ENCODE data around the gene SLC26A4.
A peak's percentile ranks its signal among the peaks of the same experiment; 100 is the strongest.

The SLC26A4 gene

GRCh38 chr7:107659666-107660065 is 962 bp upstream of the SLC26A4 start:
- Histone ChIP-seq H3K9ac (ENCODE audit: low read depth, low read length) (no peak overlapping the region), H3K27ac (ENCODE audit: low read length) (peak overlapping the region; percentile 65), H3K4me3 (ENCODE audit: low read depth in 1 of 2, low read length in 2 of 2) (no peak overlapping the region), H3K36me3 (ENCODE audit: insufficient read depth, low read length) (no peaks in the 10 kb centered on the region), H3K27me3 (ENCODE audit: insufficient read depth, low read length, poor library complexity) (no peaks in the 10 kb centered on the region), H3K4me2 (ENCODE audit: insufficient read depth, low read length) (peak overlapping the region; percentile 45), H3K9me3 (ENCODE audit: insufficient read depth, low read length, severe bottlenecking) (no peaks in the 10 kb centered on the region), H3K4me1 (ENCODE audit: insufficient read depth, low read length) (peaks cover 23% of the 10 kb centered on the region), H2AFZ (ENCODE audit: low read depth, low read length) (peak overlapping the region; percentile 53; the same call in 1 of the 2 replicates), H3K79me2 (ENCODE audit: insufficient read depth, low read length) (no peaks in the 10 kb centered on the region), H4K20me1 (ENCODE audit: insufficient read depth, low read length) (no peaks in the 10 kb centered on the region)
- DNase-seq: peak; percentile 72
- TF ChIP-seq CTCF (IDR thresholded peaks at IDR 0.05; ENCODE audit: borderline replicate concordance, extremely low read depth, low read length, poor library complexity, severe bottlenecking) (no peak), EZH2 (IDR thresholded peaks at IDR 0.05; ENCODE audit: borderline replicate concordance, low read depth, low read length, severe bottlenecking) (no peak)
- ATAC-seq (ENCODE audit: insufficient read depth, low read depth): peak; percentile 88

DNA sequence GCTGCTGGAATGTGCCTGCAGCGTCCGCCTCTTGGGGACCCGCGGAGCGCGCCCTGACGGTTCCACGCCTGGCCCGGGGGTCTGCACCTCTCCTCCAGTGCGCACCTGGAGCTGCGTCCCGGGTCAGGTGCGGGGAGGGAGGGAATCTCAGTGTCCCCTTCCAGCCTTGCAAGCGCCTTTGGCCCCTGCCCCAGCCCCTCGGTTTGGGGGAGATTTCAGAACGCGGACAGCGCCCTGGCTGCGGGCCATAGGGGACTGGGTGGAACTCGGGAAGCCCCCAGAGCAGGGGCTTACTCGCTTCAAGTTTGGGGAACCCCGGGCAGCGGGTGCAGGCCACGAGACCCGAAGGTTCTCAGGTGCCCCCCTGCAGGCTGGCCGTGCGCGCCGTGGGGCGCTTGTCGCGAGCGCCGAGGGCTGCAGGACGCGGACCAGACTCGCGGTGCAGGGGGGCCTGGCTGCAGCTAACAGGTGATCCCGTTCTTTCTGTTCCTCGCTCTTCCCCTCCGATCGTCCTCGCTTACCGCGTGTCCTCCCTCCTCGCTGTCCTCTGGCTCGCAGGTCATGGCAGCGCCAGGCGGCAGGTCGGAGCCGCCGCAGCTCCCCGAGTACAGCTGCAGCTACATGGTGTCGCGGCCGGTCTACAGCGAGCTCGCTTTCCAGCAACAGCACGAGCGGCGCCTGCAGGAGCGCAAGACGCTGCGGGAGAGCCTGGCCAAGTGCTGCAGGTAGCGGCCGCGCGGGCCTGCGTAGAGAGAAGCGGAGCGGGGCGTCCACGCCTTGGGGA is 645 bp downstream of the SLC26A4 start:
- H3K4me2 ChIP-seq (ENCODE audit: insufficient read depth, low read length): no peak overlapping the region
- no peaks in the 10 kb centered on the region for H4K20me1 ChIP-seq (ENCODE audit: insufficient read depth, low read length)
- H2AFZ ChIP-seq (ENCODE audit: low read depth, low read length): no peak overlapping the region
- H3K27me3 ChIP-seq (ENCODE audit: insufficient read depth, low read length, poor library complexity): no peaks in the 10 kb centered on the region
- H3K9me3 ChIP-seq (ENCODE audit: insufficient read depth, low read length, severe bottlenecking): no peaks in the 10 kb centered on the region
- TF ChIP-seq CTCF (IDR thresholded peaks at IDR 0.05; ENCODE audit: borderline replicate concordance, extremely low read depth, low read length, poor library complexity, severe bottlenecking) (no peak), EZH2 (IDR thresholded peaks at IDR 0.05; ENCODE audit: borderline replicate concordance, low read depth, low read length, severe bottlenecking) (no peak)
- no peak for DNase-seq
- H3K36me3 ChIP-seq (ENCODE audit: insufficient read depth, low read length): no peaks in the 10 kb centered on the region
- H3K4me1 ChIP-seq (ENCODE audit: insufficient read depth, low read length): peaks cover 23% of the 10 kb centered on the region
- H3K27ac ChIP-seq (ENCODE audit: low read length): no peak overlapping the region
- no peak for ATAC-seq (ENCODE audit: insufficient read depth, low read depth)
- H3K9ac ChIP-seq (ENCODE audit: low read depth, low read length): no peak overlapping the region
- H3K79me2 ChIP-seq (ENCODE audit: insufficient read depth, low read length): no peaks in the 10 kb centered on the region
- H3K4me3 ChIP-seq (ENCODE audit: low read depth in 1 of 2, low read length in 2 of 2): no peak overlapping the region

DNA sequence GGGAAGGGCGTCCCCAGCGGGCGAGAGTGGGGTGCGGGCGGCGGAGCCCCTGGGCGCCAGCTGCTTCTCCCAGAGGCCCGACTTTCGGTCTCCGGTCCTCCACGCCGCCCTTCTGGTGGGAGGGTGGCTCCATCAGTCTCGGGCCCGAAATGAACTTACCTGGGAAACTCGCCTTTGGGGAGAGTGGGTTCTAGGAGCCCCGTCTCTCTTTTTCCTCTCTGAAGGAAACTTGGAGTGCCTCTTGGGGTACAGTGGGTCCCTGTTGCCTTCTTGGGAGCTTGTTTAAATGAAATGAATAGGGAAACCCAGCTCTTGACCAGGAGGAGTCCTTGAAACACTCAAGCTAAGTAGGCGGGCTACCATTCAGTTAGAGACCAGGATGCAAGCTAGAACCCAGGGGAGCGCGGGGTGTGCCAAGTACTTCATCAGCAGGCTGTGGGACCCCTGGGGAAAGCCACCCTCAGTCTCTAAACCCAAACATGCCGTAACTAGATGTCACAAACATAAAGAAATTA is 1.3 kb downstream of the SLC26A4 start:
- Histone ChIP-seq H3K27me3 (ENCODE audit: insufficient read depth, low read length, poor library complexity) (no peaks in the 10 kb centered on the region), H2AFZ (ENCODE audit: low read depth, low read length) (no peak overlapping the region)
- ATAC-seq (ENCODE audit: insufficient read depth, low read depth): no peak

More for the DNA sequence above, 1.3 kb downstream of the SLC26A4 start:
- DNase-seq: no peak
- Histone ChIP-seq H3K4me3 (ENCODE audit: low read depth in 1 of 2, low read length in 2 of 2) (no peak overlapping the region), H3K9ac (ENCODE audit: low read depth, low read length) (no peak overlapping the region), H3K4me1 (ENCODE audit: insufficient read depth, low read length) (peaks cover 23% of the 10 kb centered on the region), H3K9me3 (ENCODE audit: insufficient read depth, low read length, severe bottlenecking) (no peaks in the 10 kb centered on the region), H4K20me1 (ENCODE audit: insufficient read depth, low read length) (no peaks in the 10 kb centered on the region), H3K4me2 (ENCODE audit: insufficient read depth, low read length) (no peak overlapping the region), H3K36me3 (ENCODE audit: insufficient read depth, low read length) (no peaks in the 10 kb centered on the region), H3K79me2 (ENCODE audit: insufficient read depth, low read length) (no peaks in the 10 kb centered on the region), H3K27ac (ENCODE audit: low read length) (no peak overlapping the region)
- TF ChIP-seq CTCF (IDR thresholded peaks at IDR 0.05; ENCODE audit: borderline replicate concordance, extremely low read depth, low read length, poor library complexity, severe bottlenecking): no peak
- TF ChIP-seq EZH2 (IDR thresholded peaks at IDR 0.05; ENCODE audit: borderline replicate concordance, low read depth, low read length, severe bottlenecking): no peak
